ENCODE data around the gene MUC4. TPM values are rescaled to one million over a fixed set of nuclear protein-coding genes. Genes with fewer than 3 reads are reported as not detected.

The MUC4 gene
- total RNA-seq, 1 experiment from 2014 or later = not detected

- no TSS peak for BruUV-seq (replicated peaks)
- ATAC-seq = peak; percentile 54
- no peaks in the 10 kb centered on the region for H3K9me3 ChIP-seq (ENCODE audit: low read length)
- no peak overlapping the region for H3K4me2 ChIP-seq (ENCODE audit: low read length)
- intact Hi-C loops (cut with micrococcal nuclease) = no loop called here
- no peak for TF ChIP-seq EZH2 (IDR thresholded peaks at IDR 0.05; ENCODE audit: low read length, unreplicated experiment)
- no peaks in the 10 kb centered on the region for H3K27me3 ChIP-seq (ENCODE audit: low read length)
- H3K27ac ChIP-seq (ENCODE audit: low read length) = no peak overlapping the region
- no peak overlapping the region for H2AFZ ChIP-seq (ENCODE audit: low read length)
- ChIA-PET POLR2A (ENCODE audit: unreplicated experiment) (no interaction called here), CTCF (no interaction called here)
- H3K9me2 ChIP-seq (replicated peaks; ENCODE audit: low read length) = no peaks in the 10 kb centered on the region
- no peaks in the 10 kb centered on the region for H3F3A ChIP-seq (ENCODE audit: low read length, unreplicated experiment)
- H3K79me2 ChIP-seq (ENCODE audit: low read length) = no peaks in the 10 kb centered on the region
- no peaks in the 10 kb centered on the region for H3K36me3 ChIP-seq (ENCODE audit: low read depth, low read length)
- no peak overlapping the region for H3K4me3 ChIP-seq (ENCODE audit: low read length)
- DNase-seq = peak; percentile 69
- H3K9ac ChIP-seq (ENCODE audit: low read length) = no peak overlapping the region
- H4K20me1 ChIP-seq (ENCODE audit: low read length) = no peaks in the 10 kb centered on the region
- 0 out of 2 replicates have a peak, but pooled peaks cover 10% of the 10 kb centered on the region for H3K4me1 ChIP-seq (ENCODE audit: insufficient read depth, low read length)
Observed at GRCh38 chr3:195823999-195824398, 12.3 kb upstream of the MUC4 start.

GRCh38 chr3:195823280-195823679 lies 11.6 kb upstream of the MUC4 start:
- Histone ChIP-seq H3K79me2 (ENCODE audit: low read length) (no peaks in the 10 kb centered on the region), H4K20me1 (ENCODE audit: low read length) (no peaks in the 10 kb centered on the region), H3K4me1 (ENCODE audit: insufficient read depth, low read length) (0 out of 2 replicates have a peak, but pooled peaks cover 10% of the 10 kb centered on the region), H3F3A (ENCODE audit: low read length, unreplicated experiment) (no peaks in the 10 kb centered on the region), H3K9me3 (ENCODE audit: low read length) (no peaks in the 10 kb centered on the region), H3K9ac (ENCODE audit: low read length) (no peak overlapping the region), H3K4me2 (ENCODE audit: low read length) (no peak overlapping the region), H3K9me2 (replicated peaks; ENCODE audit: low read length) (no peaks in the 10 kb centered on the region), H3K27me3 (ENCODE audit: low read length) (no peaks in the 10 kb centered on the region), H2AFZ (ENCODE audit: low read length) (no peak overlapping the region), H3K36me3 (ENCODE audit: low read depth, low read length) (no peaks in the 10 kb centered on the region), H3K4me3 (ENCODE audit: low read length) (no peak overlapping the region), H3K27ac (ENCODE audit: low read length) (no peak overlapping the region)
- CTCF ChIA-PET = no interaction called here
- POLR2A ChIA-PET (ENCODE audit: unreplicated experiment) = no interaction called here
- no peak for TF ChIP-seq EZH2phosphoT487 (IDR thresholded peaks at IDR 0.05; ENCODE audit: borderline replicate concordance, low read length)
- no peak for TF ChIP-seq CTCF (conservative IDR thresholded peaks at IDR 0.05; ENCODE audit: low read depth, low read length)
- TF ChIP-seq EZH2 (IDR thresholded peaks at IDR 0.05; ENCODE audit: low read length, unreplicated experiment) = no peak
- DNase-seq (no peak), ATAC-seq (no peak)
- intact Hi-C loops (cut with micrococcal nuclease) = no loop called here
- no TSS peak for BruUV-seq (replicated peaks)

GRCh38 chr3:195822131-195822696 lies 10.5 kb upstream of the MUC4 start:
- Histone ChIP-seq H3K27me3 (ENCODE audit: low read length) (no peaks in the 10 kb centered on the region), H3K27ac (ENCODE audit: low read length) (no peak overlapping the region), H2AFZ (ENCODE audit: low read length) (no peak overlapping the region), H4K20me1 (ENCODE audit: low read length) (no peaks in the 10 kb centered on the region), H3K9ac (ENCODE audit: low read length) (no peak overlapping the region), H3K9me2 (replicated peaks; ENCODE audit: low read length) (no peaks in the 10 kb centered on the region), H3K79me2 (ENCODE audit: low read length) (no peaks in the 10 kb centered on the region), H3K36me3 (ENCODE audit: low read depth, low read length) (no peaks in the 10 kb centered on the region), H3K4me3 (ENCODE audit: low read length) (no peak overlapping the region), H3K4me2 (ENCODE audit: low read length) (no peak overlapping the region), H3K9me3 (ENCODE audit: low read length) (no peaks in the 10 kb centered on the region), H3F3A (ENCODE audit: low read length, unreplicated experiment) (no peaks in the 10 kb centered on the region), H3K4me1 (ENCODE audit: insufficient read depth, low read length) (0 out of 2 replicates have a peak, but pooled peaks cover 10% of the 10 kb centered on the region)
- ChIA-PET CTCF (no interaction called here), POLR2A (ENCODE audit: unreplicated experiment) (no interaction called here)
- intact Hi-C loops (cut with micrococcal nuclease) = no loop called here
- TF ChIP-seq EZH2phosphoT487 (IDR thresholded peaks at IDR 0.05; ENCODE audit: borderline replicate concordance, low read length) (no peak), CTCF (conservative IDR thresholded peaks at IDR 0.05; ENCODE audit: low read depth, low read length) (no peak), EZH2 (IDR thresholded peaks at IDR 0.05; ENCODE audit: low read length, unreplicated experiment) (no peak)
- DNase-seq (no peak), ATAC-seq (no peak)
- no TSS peak for BruUV-seq (replicated peaks)
